ENCODE results near the gene RSPH3.

The RSPH3 gene

DNA sequence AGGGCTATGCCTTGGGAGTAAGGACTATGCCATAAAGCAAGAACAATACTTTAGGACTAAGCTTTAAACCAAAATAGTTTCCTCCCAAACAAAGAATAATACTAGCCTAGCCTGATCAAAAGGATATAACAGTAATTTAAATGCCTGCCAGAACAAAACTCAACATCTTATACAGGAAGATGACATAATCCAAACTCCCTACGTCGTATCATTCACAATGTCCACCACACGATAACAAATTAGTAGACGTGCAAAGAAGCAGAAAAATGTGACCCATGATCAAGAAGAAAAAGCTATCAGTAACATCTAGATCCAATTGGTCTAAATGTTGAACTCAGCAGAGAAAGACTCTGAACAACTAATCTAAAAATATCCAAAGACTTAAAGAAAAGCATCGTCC is 65.8 kb downstream of the RSPH3 start:
- no peak for DNase-seq (ENCODE audit: low read depth in 2 of 2)

DNA sequence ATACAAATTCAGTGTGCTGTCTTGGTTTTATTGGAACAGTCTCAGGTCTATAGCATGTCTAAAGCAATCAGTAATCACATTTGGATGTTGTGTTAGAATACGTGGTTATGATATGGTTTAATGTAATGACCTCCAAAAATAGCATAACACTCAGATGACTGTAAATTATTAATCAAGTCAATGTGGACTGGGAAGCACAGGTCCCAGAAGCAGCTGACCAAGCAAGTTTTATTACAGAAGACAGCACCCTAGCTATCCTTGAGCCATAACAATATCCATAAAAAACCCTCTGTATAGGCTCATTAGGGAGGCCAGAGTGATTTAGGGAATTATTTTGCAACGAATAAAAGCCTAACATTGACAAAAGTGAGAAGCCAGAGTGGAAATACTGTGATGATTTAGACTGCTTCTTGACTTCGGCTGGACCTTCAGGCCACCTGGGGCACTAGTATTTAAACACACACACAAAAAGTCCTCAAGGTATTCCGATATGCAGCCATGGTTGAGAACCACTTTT is 66.9 kb downstream of the RSPH3 start:
- DNase-seq (ENCODE audit: low read depth in 2 of 2), result no peak

DNA sequence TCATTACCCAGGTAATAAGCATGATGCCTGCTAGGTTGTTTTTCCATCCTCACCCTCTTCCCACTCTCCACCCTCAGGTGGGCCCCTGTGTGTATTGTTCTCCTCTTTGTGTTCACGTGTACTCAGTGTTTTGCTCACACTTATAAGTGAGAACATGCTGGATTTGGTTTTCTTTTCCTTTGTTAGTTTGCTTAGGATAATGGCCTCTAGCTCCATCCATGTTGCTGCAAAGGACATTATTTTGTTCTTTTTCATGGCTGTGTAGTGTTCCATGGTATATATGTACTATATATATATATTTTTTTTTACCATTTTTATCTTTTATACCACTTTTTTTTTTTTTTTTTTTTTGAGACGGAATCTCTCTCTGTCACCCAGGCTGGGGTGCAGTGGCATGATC is 71.9 kb downstream of the RSPH3 start:
- no peak for DNase-seq (ENCODE audit: low read depth in 2 of 2)

DNA sequence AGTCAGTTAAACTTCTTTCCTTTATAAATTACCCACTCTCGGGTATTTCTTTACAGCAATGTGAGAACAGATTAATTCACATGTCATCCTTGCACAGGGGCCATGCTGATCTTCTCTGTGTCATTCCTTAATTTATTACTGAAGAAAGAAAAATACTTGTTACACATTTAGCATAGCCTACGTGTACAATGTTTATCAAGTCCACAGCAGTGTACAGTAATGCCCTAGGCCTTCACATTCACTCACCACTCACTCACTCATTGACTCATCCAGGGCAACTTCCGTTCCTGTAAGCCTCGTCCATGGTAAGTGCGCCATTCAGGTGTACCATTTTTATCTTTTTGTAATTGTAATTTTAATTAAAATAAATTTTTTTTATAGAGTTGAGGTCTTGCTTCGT is 73.6 kb downstream of the RSPH3 start:
- DNase-seq (ENCODE audit: low read depth in 2 of 2), result no peak

DNA sequence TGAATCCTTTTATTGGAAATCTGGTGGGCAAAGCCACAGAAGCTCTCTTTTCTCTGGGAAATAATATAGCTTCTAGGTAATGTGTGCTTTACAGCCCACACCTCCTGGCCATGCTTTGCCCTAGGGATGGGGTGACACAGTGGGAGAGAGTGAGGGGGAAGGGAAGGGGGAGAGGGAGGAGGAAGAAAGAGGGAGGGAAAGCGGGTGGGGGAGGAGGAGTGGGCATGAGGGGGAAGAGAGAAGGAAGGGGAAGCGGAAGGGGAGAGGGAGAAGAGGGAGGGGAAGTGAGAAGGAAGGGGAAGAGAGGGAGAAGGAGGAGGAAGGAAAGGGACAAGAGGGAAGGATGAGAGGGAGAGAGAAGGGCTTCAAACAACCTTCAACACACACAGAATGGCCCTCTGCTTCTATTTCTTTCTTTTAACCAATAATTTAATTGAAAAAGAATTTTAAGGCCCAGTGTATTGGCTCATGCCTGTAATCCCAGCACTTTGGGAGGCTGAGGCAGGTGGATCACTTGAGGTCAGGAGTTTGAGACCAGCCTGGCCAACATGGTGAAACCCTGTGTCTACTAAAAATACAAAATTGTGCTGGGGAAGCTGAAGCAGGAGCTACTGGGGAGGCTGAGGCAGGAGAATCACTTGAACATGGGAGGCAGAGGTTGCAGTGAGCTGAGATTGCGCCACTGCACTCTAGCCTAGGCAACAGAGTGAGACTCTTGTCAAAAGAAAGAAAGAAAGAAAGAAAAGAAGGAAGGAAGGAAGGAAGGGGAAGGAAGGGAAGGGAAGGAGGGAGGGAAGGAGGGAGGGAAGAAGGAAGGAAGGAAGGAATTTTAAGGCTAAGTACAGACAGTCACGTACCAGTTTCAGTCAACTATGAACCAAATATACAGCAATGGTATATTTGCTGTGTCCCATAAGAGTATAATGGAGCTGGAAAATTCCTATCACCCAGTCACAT is 75.2 kb downstream of the RSPH3 start:
- DNase-seq (ENCODE audit: low read depth in 2 of 2), result no peak

DNA sequence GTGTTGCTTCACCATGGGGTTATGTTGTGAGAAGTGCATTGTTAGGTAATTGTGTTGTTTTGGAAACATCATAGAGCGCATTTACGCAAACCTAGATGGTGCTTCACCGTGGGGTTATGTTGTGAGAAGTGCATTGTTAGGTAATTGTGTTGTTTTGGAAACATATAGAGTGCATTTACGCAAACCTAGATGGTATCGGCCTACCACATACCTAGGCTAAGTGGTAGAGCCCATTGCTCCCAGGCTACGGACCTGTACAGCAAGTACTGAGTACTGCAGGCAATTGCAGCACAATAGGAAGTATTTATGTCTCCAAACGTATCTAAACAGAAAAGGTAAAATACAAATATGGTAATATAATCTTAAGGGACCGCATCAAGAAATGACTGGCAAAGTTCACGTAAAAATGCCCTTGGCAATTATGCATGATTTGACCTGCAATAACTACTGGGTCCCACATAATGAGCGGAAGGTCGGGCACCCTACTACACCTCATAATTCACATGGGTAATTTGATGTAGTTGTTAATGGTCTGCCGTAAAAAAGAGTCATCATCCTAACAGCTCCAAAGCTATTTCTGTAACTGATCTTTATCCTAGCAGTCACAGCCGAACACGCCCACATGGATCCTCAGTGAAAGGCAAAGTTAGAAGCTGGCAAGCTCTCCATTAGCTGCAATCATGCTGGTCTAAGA is 76.0 kb downstream of the RSPH3 start:
- no peak for DNase-seq (ENCODE audit: low read depth in 2 of 2)

Data from activated CD4-positive, alpha-beta T cell treated with anti-CD3 and anti-CD28 coated beads for 24 hours (primary cell).